ENCODE results near the gene HOXB9. TPM values are rescaled to one million over a fixed set of nuclear protein-coding genes. Genes with fewer than 3 reads are reported as not detected.
A peak's percentile ranks its signal among the peaks of the same experiment; 100 is the strongest.

Gene HOXB9
- 10 to 100 TPM in 1 of 2 experiments, 1 to 10 TPM in 1; 8.4 to 19.6 TPM for total RNA-seq

DNA sequence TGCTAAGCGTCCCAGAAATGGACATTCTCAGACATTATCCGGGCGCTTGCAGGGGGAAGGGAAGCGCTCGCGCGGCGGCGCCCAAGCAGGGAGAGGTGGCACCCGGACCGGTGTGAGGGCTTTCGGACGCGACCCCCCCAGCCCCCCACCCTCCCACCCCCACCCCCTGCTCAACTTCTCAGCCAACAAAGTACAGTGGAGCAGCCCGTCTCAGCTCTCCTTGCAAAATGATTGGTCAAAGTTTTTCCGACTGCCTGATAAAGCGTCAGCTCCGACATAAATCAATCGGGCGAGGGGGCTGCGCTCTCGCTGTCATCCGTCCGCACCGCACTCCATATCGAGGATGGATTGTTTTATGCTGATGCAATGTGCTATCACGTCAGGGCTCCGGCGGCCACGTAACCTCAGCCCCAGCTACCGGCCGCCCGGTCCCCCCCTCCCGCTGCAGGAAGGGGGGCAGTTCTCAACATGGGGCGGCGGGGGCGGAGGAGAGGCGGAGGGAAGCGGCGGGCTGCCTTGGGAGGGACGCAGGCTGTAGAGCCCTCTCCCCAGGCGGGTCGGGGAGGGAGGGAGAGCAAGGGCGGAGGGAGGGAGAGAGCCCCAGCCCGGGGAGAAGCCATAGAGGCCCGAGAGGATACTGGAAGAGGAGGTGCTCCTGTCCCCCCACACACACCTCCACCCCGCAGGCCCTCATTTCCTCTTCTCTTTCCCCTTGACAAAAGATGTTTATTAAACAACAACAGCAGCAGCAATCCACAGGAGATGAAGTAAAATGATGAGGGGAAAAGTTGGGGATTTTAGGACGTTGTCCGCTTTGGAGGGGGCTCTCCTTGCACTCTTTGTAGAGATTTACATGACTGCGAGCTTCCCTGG lies at the start of gene HOXB9:
Gene HOXB9 (minus strand): TSS at position 114 of the 873 bp plus-strand sequence. CDS start 89 bp downstream, at position 25.
- Mint-ChIP-seq H3K4me1 (peaks cover 24% of the 10 kb centered on the region), H3K4me3 (peak within 1 kb of the TSS; percentile 75), H3K9me3 (ENCODE audit: low read depth) (no peaks in the 10 kb centered on the region), H3K36me3 (peaks cover 2% of the 10 kb centered on the region), H3K27me3 (peaks cover 80% of the 10 kb centered on the region), H3K27ac (peak within 1 kb of the TSS; percentile 87)
- DNase-seq = peak; percentile 82
- CTCF ChIA-PET = interaction anchor here (0.7 to 11.2 kb wide), 12 partner anchors 9 to 655 kb away, joined by 3 to 190 read pairs (median 6); partner anchors contain the start of genes CDK5RAP3 and HOXB5
- ATAC-seq = peak; percentile 66

DNA sequence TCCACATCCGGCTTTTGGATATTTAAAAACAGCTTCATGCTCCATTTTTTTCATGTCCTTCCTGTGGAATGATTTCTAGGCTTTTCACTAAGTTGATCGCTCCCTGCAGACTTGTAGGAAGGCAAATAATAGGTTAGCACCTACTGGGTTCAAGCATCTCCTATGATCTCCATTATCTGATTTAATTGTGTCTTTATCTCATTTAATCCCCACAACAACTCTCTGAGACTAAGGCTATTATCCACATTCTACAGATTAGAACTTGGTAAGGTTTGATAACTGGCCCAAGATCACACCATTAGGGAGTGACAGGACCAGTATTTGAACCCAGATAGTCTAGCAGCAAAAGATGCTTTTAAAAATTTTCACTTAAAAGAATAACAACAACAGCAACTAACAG lies 46.2 kb upstream of the HOXB9 start:
- no peak for ATAC-seq

DNA sequence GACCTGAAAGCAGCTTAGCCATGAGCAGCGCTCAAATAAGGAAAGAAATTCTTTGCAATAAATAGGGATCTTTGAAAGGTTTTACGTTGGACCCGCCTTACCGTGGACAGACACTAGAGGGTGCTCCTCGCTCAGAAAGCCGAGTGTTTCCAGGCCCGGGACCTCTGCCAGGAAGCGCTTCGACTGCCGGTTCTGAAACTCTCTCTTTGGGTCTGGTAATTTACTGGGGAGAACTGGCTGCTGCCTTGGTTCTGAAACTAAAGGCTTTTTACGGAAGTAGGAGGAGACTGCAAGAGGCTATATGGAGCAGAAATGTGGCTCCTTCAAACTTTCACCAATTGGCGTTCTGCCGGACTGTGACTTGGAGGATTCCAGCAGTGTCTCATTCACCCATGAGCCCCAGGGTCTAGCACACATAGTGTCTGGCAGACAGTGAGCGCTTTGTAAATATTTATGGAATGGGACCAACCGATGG lies 45.6 kb upstream of the HOXB9 start:
- Mint-ChIP-seq H3K36me3 (no peaks in the 10 kb centered on the region), H3K4me3 (peak overlapping the region; percentile 30), H3K9me3 (ENCODE audit: low read depth) (no peaks in the 10 kb centered on the region), H3K27me3 (peaks cover 57% of the 10 kb centered on the region), H3K27ac (no peak overlapping the region), H3K4me1 (peaks cover 4% of the 10 kb centered on the region)
- peak; percentile 72 for ATAC-seq
- DNase-seq = peak; percentile 76
- CTCF ChIA-PET = interaction anchor here (0.7 to 4.0 kb wide), 25 partner anchors 9 to 361 kb away, joined by 3 to 42 read pairs (median 4); no protein-coding TSS in a partner anchor

More for the DNA sequence above, 46.2 kb upstream of the HOXB9 start:
- Mint-ChIP-seq H3K4me3 (no peak overlapping the region), H3K4me1 (peaks cover 4% of the 10 kb centered on the region), H3K9me3 (ENCODE audit: low read depth) (no peaks in the 10 kb centered on the region), H3K27me3 (peaks cover 60% of the 10 kb centered on the region), H3K27ac (no peak overlapping the region), H3K36me3 (no peaks in the 10 kb centered on the region)
- CTCF ChIA-PET = interaction anchor here (0.7 to 4.0 kb wide), 23 partner anchors 10 to 226 kb away, joined by 3 to 42 read pairs (median 4); no protein-coding TSS in a partner anchor
- no peak for DNase-seq

DNA sequence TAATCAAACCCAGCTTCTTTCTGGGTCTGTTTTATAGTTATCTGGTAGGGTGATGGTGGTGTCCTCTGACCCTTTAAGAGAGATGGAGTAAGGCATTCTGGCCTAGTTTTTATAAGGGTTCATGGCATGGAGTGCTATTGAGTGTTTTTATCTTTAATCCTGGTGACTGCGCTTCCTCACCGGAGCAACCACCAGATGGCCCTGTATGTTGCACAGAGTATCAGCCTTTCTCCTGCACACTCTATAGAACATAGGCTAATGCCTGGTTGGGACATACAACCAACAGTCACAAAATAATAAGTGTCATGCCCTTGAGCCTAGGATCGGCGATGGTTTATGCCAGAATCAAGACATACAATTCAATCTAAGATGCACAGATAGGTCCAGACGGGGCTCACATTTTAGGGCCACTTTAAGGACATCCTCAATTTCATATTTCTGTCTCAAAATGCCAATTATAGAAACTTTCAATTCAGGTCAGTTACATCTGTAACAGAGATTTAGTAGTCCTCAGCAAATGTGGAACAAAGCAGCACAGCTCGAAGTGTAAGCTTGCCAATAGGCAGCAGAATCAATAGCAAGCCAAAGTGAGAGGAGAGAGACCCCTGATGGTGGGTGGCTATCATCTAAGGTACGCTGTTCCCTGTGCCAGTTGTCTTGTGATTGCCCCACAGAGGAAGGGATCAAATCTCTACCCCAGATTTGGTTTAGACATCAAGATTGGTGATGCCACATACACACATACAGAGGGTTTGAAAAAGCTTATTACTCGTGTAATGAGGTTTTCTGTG lies 37.2 kb upstream of the HOXB9 start:
- Mint-ChIP-seq H3K4me1 (no peaks in the 10 kb centered on the region), H3K4me3 (no peak overlapping the region), H3K36me3 (peaks cover 2% of the 10 kb centered on the region), H3K27me3 (peaks cover 28% of the 10 kb centered on the region), H3K27ac (no peak overlapping the region), H3K9me3 (ENCODE audit: low read depth) (no peaks in the 10 kb centered on the region)
- no peak for DNase-seq
- no peak for ATAC-seq
- CTCF ChIA-PET = interaction anchor here (1.0 to 2.1 kb wide), 4 partner anchors 9 to 58 kb away, joined by 3 to 7 read pairs (median 4); no protein-coding TSS in a partner anchor

DNA sequence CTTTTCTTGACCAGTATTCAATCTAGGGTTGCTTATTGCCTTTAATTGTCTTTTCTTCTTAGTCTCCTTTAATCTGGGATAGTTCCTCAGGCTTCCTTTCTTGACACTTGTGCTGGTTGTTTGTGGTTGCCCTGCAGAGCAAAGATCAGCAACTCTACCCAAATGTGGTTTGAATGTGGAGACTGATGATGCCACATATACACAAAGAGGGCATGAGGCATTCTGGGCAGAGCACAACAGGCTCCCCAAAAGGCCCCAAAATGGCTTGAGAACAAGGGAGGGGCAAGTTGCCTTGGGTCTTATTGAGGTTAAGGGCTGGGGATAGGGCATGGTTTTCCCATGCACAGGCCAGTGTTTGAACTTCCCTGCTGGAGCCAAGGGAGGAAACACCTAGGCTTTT lies 29.8 kb upstream of the HOXB9 start:
- Mint-ChIP-seq H3K36me3 (peaks cover 2% of the 10 kb centered on the region), H3K27ac (no peak overlapping the region), H3K4me3 (no peak overlapping the region), H3K9me3 (ENCODE audit: low read depth) (no peaks in the 10 kb centered on the region), H3K27me3 (peaks cover 17% of the 10 kb centered on the region), H3K4me1 (peaks cover 15% of the 10 kb centered on the region)
- DNase-seq (no peak), ATAC-seq (no peak)
- CTCF ChIA-PET = interaction anchor here (1.1 to 1.8 kb wide), 4 partner anchors 16 to 38 kb away, joined by 3 to 4 read pairs (median 4); no protein-coding TSS in a partner anchor

DNA sequence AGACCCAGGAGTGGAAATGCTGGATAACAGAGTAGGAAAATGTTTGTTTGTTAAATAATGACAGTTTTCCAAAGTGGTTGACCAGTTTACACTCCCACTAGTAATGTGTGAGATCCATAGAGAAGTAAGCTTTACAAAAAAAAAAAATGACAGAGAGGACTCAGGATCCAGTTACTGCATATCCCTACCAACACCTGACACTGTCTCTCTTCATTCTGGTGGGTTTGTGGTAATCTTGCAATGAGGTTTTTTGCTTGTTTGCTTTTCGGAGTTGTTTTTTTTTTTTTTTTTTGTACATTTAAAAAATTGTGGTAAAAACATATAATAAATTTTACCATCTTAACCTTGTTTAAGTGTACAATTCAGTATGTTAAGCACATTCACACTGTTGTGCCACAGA lies 23.6 kb upstream of the HOXB9 start:
- CTCF ChIA-PET = interaction anchor here (0.7 to 3.5 kb wide), 5 partner anchors 13 to 672 kb away, joined by 4 to 23 read pairs (median 5); no protein-coding TSS in a partner anchor
- H3K4me3 Mint-ChIP-seq = no peak overlapping the region
- peaks cover 39% of the 10 kb centered on the region for H3K4me1 Mint-ChIP-seq
- H3K9me3 Mint-ChIP-seq (ENCODE audit: low read depth) = no peaks in the 10 kb centered on the region
- peaks cover 35% of the 10 kb centered on the region for H3K27me3 Mint-ChIP-seq
- peaks cover 2% of the 10 kb centered on the region for H3K36me3 Mint-ChIP-seq
- ATAC-seq (no peak), DNase-seq (no peak)
- no peak overlapping the region for H3K27ac Mint-ChIP-seq

DNA sequence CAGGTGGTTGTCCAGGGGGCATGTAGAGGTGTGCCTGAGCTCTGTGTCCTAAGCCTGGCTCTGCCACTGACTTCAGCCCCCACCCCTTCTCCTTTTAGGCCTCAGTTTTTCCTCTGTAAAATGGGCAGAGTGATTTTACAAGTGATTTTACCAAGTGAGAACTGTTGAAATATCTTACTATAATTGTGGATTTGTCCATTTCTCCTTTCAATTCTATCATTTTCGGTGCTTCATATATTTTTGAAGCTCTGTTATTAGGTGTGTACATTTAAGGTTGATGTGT lies 21.7 kb upstream of the HOXB9 start:
- H3K27ac Mint-ChIP-seq = peak overlapping the region; percentile 78
- ATAC-seq (no peak), DNase-seq (no peak)
- peak overlapping the region; percentile 89 for H3K4me3 Mint-ChIP-seq
- peaks cover 54% of the 10 kb centered on the region for H3K27me3 Mint-ChIP-seq
- CTCF ChIA-PET = interaction anchor here (0.6 to 3.5 kb wide), 7 partner anchors 12 to 58 kb away, joined by 3 to 23 read pairs (median 7); partner anchors contain the start of gene HOXB3
- H3K4me1 Mint-ChIP-seq = peaks cover 55% of the 10 kb centered on the region
- peaks cover 4% of the 10 kb centered on the region for H3K36me3 Mint-ChIP-seq
- no peaks in the 10 kb centered on the region for H3K9me3 Mint-ChIP-seq (ENCODE audit: low read depth)

DNA sequence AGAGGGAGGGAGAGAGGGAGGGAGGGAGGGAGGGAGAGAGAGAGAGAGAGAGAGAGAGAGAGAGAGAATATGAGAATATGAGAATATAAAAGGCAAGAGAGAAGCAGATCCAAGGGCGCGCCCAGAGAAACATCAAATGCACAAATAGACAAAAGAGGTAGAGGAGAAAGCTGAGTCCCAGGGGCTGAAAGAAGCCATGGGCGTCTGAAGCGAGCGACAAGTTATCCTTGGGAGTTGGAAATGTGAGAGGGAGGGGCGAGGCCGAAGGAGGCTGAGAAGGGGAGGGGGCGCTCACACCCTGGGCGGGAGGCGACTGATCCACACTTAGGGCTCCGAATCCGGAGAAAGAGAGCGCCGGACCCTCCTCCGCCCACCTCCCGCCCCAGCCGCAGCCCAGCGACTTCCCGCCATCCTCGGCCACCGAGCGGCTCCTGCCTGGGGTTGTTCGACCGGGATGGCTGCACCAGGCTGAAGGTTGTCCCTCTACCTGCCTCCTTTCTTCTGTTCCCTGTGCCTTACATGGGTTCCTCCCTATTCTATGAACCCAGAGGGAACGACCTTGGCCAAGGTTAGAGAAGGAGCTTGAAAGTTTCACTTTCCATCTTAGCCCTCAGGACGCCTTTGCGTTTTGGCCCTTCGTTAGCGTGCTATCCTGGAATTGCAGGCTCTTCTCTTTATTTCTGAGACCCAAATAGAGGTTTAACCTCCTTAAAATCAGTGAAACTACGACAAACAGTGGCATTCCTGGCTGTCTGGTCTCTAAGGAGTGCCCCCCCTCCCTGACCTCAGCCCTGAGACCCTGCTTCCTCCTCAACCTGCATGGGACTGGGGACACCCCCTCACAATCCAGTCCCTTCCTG lies 21.2 kb upstream of the HOXB9 start:
- Mint-ChIP-seq H3K4me1 (peaks cover 56% of the 10 kb centered on the region), H3K4me3 (peak overlapping the region; percentile 89), H3K36me3 (peaks cover 4% of the 10 kb centered on the region), H3K27ac (peak overlapping the region; percentile 87), H3K27me3 (peaks cover 58% of the 10 kb centered on the region), H3K9me3 (ENCODE audit: low read depth) (no peaks in the 10 kb centered on the region)
- ATAC-seq (peak; percentile 35), DNase-seq (no peak)
- CTCF ChIA-PET = interaction anchor here (0.6 to 3.5 kb wide), 8 partner anchors 11 to 57 kb away, joined by 3 to 23 read pairs (median 6); partner anchors contain the start of gene HOXB3

DNA sequence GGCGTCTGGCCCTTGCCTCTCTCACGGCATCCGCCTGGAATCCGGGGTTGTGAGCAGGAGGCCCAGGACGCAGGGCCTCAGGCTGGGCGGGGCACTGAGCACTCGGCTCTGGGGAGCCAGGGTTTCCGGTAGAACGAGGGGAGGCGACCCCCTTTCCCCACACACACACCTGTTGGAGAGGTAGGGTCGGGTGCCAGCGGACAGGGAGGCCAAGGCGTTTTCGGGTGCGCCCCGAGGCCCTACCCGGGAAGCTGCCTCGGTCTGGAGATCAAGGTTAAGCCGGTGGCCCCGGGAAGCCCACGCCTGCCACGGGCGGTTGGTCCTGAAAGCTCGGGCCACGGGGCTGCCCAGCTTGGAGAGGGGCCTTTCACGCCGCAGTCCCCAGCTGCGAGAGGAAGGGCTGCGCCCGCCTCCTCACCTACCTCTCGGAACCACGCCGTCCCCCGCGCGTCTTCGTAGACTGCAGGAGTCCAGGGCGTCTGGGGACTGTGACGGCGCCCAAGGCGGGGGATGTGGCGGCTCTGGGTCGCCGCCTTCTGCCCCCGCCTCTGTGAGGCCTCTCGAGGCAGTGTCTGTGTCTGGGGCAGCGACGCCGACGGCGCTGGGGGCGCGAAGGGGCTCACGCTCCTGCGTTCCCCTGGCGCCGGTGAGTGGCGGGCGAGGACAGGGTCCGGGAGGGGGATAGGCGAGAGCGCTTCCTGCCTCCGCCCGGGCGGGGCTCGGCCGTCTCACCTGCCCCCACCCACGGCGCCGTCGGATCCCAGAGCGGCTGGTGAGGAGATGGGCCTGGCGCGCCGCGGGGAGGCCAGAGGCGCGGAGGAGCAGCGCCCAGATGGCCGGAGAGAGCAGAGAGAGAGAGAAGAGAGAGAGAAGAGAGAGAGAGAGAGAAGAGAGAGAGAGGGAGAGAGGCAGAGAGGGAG lies 20.3 kb upstream of the HOXB9 start:
- DNase-seq (peak; percentile 69), ATAC-seq (peak; percentile 80)
- no peaks in the 10 kb centered on the region for H3K9me3 Mint-ChIP-seq (ENCODE audit: low read depth)
- peak overlapping the region; percentile 89 for H3K4me3 Mint-ChIP-seq
- CTCF ChIA-PET = interaction anchor here (1.0 to 3.2 kb wide), 5 partner anchors 10 to 33 kb away, joined by 3 to 12 read pairs (median 4); partner anchors contain the start of gene HOXB9
- peaks cover 62% of the 10 kb centered on the region for H3K27me3 Mint-ChIP-seq
- H3K27ac Mint-ChIP-seq = peak overlapping the region; percentile 87
- peaks cover 55% of the 10 kb centered on the region for H3K4me1 Mint-ChIP-seq
- H3K36me3 Mint-ChIP-seq = peaks cover 7% of the 10 kb centered on the region

DNA sequence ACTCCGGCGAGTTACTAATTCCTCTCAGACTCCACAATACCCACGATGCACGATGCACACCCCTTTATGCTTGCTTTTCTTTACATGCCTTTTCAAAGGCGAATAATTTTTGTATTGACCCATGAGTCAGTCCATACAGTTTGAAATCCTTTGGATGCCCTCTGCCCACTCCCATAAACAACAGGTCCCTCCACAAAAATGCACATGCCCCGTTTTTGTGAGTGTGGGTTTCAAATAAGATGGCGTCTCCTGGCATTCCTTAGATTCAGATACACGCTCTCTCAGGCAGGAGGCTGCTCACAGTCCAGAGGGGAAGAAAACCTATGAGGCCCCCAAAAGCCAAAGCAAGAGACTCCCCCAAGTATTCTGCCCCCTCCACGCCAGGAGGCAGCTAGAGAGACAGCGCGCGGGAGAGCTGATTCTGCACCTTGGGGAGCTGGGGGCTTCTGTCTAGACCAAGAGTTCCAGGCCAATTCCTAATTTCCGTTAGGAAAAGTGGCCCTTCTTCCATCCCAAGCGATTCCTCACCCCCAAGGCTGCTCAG lies 19.6 kb upstream of the HOXB9 start:
- H3K36me3 Mint-ChIP-seq = peaks cover 7% of the 10 kb centered on the region
- H3K27ac Mint-ChIP-seq = peak overlapping the region; percentile 45
- peaks cover 70% of the 10 kb centered on the region for H3K27me3 Mint-ChIP-seq
- ATAC-seq (no peak), DNase-seq (no peak)
- no peaks in the 10 kb centered on the region for H3K9me3 Mint-ChIP-seq (ENCODE audit: low read depth)
- H3K4me3 Mint-ChIP-seq = peak overlapping the region; percentile 89
- H3K4me1 Mint-ChIP-seq = peaks cover 56% of the 10 kb centered on the region
- CTCF ChIA-PET = interaction anchor here (1.1 to 3.2 kb wide), 4 partner anchors 9 to 27 kb away, joined by 3 to 12 read pairs (median 8); partner anchors contain the start of gene HOXB9

DNA sequence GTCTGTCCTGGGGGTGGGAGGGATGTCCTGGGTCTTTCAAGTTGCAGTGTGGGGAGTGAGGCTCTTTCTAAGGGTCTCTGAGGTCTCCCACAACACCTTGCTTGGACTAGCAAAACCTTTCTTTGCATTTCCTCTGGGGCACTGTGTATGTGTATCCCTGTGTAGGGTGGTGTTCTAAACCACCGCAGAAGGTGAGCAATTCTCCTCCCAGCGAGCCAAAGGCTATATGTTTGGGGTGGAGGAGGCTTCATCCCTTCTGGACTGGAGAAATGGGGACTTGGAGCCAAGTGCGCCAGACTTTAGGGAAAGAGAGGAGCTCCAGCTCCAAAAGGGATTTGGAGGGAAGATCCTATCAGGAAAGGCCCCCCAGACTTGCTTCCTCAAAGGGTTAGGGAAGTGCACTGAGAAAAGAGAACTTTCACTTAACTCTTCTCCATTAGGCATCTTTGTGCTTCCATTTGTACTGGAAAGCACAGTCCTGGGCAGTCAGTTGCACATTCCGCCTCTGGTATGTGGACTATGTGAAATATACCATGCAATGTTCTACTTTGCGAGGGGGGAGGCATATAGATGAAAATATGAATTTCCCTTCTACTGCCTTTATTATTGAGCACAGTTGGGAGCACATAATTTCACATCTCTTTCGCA lies 18.9 kb upstream of the HOXB9 start:
- Mint-ChIP-seq H3K36me3 (peaks cover 7% of the 10 kb centered on the region), H3K27me3 (peaks cover 77% of the 10 kb centered on the region), H3K27ac (no peak overlapping the region), H3K4me1 (peaks cover 54% of the 10 kb centered on the region), H3K9me3 (ENCODE audit: low read depth) (no peaks in the 10 kb centered on the region), H3K4me3 (peak overlapping the region; percentile 89)
- ATAC-seq = no peak
- CTCF ChIA-PET = interaction anchor here (0.8 to 3.2 kb wide), 5 partner anchors 8 to 47 kb away, joined by 3 to 12 read pairs (median 7); no protein-coding TSS in a partner anchor
- DNase-seq = no peak

All from activated CD8-positive, alpha-beta memory T cell treated with anti-CD3 and anti-CD28 coated beads, Interleukin-2, amount 10 ng/mL, durations not matched to agents 7 days and 5 days (primary cell).